Measurements from ENCODE around the gene BACE1-AS.

DNA sequence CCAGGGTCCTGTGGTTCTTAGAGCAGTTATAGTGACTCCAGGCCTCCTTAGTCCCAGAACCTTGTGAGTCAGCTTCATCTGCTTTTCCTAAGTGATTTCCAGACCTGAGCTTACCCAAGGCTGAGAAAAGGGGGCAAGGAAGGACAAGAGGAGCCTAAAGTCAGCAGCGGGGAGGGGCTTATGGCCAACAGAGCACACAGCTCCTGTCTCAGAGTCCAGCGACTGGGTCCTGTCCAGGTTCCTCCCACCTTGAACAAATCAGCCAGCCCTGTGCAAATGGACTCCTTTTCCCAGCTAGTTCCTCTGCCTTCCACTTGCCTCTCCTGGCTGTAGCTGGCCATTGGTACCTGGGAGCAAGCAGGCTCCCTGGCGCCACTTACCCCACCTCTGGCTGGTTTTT lies 14.0 kb downstream of the BACE1-AS start:
- TF ChIP-seq RCOR1 (IDR thresholded peaks at IDR 0.05; ENCODE audit: low read depth, low read length) (no peak), SREBF2 (IDR thresholded peaks at IDR 0.05) (no peak), EP300 (IDR thresholded peaks at IDR 0.05) (no peak)
- TF ChIP-seq, protein P1, sequence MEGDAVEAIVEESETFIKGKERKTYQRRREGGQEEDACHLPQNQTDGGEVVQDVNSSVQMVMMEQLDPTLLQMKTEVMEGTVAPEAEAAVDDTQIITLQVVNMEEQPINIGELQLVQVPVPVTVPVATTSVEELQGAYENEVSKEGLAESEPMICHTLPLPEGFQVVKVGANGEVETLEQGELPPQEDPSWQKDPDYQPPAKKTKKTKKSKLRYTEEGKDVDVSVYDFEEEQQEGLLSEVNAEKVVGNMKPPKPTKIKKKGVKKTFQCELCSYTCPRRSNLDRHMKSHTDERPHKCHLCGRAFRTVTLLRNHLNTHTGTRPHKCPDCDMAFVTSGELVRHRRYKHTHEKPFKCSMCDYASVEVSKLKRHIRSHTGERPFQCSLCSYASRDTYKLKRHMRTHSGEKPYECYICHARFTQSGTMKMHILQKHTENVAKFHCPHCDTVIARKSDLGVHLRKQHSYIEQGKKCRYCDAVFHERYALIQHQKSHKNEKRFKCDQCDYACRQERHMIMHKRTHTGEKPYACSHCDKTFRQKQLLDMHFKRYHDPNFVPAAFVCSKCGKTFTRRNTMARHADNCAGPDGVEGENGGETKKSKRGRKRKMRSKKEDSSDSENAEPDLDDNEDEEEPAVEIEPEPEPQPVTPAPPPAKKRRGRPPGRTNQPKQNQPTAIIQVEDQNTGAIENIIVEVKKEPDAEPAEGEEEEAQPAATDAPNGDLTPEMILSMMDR (IDR thresholded peaks at IDR 0.05): no peak

Data from A549 (cell line).